ENCODE measurements around the gene DBNDD1.

The DBNDD1 gene

GRCh38 chr16:89956505-89957215, 62.6 kb downstream of the DBNDD1 start:
- TF ChIP-seq POLR2AphosphoS5 (IDR thresholded peaks at IDR 0.05; ENCODE audit: low read depth, low read length): no peak
- TF ChIP-seq PAX5 (IDR thresholded peaks at IDR 0.05; ENCODE audit: insufficient read depth, low read length, severe bottlenecking): no peak
- no peak for TF ChIP-seq TAF1 (IDR thresholded peaks at IDR 0.05; ENCODE audit: low read depth, low read length)
- TF ChIP-seq POLR2A (IDR thresholded peaks at IDR 0.05; ENCODE audit: low read depth, low read length): no peak
- TF ChIP-seq POU2F2 (IDR thresholded peaks at IDR 0.05; ENCODE audit: low read depth, low read length): no peak
- TF ChIP-seq SPI1 (IDR thresholded peaks at IDR 0.05; ENCODE audit: low read depth, low read length): no peak
- FAIRE-seq: no peak
- no peak for DNase-seq (ENCODE audit: insufficient read length, low spot score)

GRCh38 chr16:89955001-89955685, 64.1 kb downstream of the DBNDD1 start:
- FAIRE-seq: no peak
- no peak for DNase-seq (ENCODE audit: insufficient read length, low spot score)
- TF ChIP-seq POU2F2 (IDR thresholded peaks at IDR 0.05; ENCODE audit: low read depth, low read length) (no peak), POLR2A (IDR thresholded peaks at IDR 0.05; ENCODE audit: low read depth, low read length) (no peak), TAF1 (IDR thresholded peaks at IDR 0.05; ENCODE audit: low read depth, low read length) (no peak), POLR2AphosphoS5 (IDR thresholded peaks at IDR 0.05; ENCODE audit: low read depth, low read length) (no peak), SPI1 (IDR thresholded peaks at IDR 0.05; ENCODE audit: low read depth, low read length) (no peak), PAX5 (IDR thresholded peaks at IDR 0.05; ENCODE audit: insufficient read depth, low read length, severe bottlenecking) (no peak)
